ENCODE measurements around the gene CCDC40.
"Not testable (repeated sequence)": the region's sequence is repeated elsewhere in the genome, so short reads cannot be mapped to it uniquely, and the experiment has no call there.

Gene CCDC40

DNA sequence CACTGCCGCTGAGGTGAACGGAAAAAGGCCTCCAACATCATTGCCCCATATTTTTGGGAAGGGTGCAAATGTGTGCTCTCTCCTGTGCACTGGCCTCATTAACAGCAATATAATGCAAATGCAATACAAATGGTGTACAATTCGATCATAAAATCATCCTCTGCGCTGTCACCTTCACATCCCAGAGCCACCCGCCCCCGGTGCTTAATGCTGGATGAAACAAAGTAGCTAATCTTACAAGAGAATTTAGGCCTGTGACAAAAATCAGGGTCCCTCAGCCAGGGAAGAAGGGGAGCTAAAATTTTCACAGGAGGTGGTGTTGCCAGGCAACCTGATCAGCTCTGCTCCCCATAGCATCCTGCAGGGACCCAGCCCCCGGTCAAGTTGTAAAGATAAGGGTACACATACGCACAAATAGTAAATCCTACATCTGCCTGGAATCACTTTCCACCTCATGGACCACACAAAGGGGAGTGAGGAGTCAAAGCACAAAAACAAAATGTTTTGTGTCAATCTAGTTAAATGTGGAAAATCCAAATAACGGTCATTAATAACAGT, 3.7 kb upstream of the CCDC40 start:
- Mint-ChIP-seq H3K36me3 (ENCODE audit: insufficient read depth) (peaks cover 25% of the 10 kb centered on the region), H3K4me3 (no peak overlapping the region), H3K4me1 (ENCODE audit: low read depth in 2 of 2) (peaks cover 9 to 13% of the 10 kb centered on the region in 2 donors), H3K27ac (no peak overlapping the region), H3K27me3 (peaks cover 5 to 8% of the 10 kb centered on the region in 2 donors), H3K9me3 (no peaks in the 10 kb centered on the region)
- ATAC-seq (replicated peaks) (no peak), DNase-seq (no peak)

DNA sequence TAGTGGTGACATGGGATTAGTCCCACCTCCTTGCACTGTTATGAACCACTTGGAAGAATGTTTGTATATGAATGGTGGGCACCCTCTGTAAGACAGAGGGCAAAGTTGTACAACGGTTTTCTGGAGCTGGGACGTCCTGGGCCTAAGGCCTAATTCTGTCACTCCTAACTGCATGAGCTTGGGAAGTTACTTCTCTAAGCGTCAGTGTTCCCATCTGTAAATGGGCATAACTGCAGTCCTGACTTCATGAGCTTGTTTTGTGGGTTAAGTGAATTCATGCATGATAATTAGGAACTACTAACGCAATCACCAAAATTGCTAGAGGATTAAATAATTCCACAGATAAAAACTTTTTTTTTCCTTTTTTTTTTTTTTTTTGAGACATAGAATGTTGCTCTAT, 2.6 kb upstream of the CCDC40 start:
- no peaks in the 10 kb centered on the region for H3K9me3 Mint-ChIP-seq
- H3K36me3 Mint-ChIP-seq (ENCODE audit: insufficient read depth), result peaks cover 25% of the 10 kb centered on the region
- no peak for DNase-seq
- peaks cover 9 to 13% of the 10 kb centered on the region in 2 donors for H3K4me1 Mint-ChIP-seq (ENCODE audit: low read depth in 2 of 2)
- H3K27me3 Mint-ChIP-seq, result peaks cover 5 to 8% of the 10 kb centered on the region in 2 donors
- ATAC-seq (replicated peaks), result no peak
- H3K27ac Mint-ChIP-seq, result no peak overlapping the region
- H3K4me3 Mint-ChIP-seq, result peak overlapping the region in 1 of 2 donors; percentile 12

DNA sequence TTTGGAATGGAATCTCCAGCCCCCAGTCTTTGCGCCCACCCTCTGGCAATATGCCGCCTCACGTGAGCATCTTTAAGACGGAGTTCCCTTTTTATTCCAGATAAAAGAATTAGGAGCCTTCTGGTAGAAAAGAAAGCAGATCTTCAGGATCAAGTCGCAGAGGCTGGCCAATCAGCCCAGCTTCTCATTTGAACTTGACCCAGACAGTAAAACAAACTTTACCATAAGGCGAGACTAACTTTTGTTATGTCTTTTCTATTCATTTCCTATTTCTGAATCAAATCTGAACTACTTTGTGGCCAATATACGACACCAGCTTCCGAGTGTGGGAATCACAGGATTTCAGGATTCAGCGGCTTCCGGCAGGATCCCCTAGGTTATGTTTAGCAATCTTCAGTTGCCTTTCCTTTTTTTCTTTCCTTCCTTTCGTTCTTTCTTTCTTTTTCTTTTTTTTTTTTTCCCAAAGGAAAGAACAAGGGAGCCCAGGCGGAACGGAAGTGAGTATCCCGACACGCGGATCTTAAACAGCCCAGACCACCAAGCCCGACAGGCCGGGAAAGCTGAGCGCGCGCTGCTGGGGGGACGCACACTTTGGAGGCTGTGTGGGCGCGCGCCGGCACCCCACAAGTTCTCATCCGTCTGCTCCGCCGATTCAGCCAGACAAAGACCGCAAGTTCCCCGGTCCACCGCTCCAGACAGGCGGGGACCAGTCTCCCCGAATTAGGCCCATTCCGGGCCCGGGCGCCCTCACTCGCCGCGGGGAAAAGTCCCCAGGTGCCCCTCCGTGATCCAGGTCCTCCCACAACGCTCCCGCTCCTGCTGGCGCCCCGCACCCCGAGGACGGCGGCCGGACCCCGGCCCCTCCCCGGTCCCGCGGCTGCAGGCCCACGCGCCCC, 1.4 kb upstream of the CCDC40 start:
- peaks cover 9 to 13% of the 10 kb centered on the region in 2 donors for H3K4me1 Mint-ChIP-seq (ENCODE audit: low read depth in 2 of 2)
- peak; percentile 62 to 66 (median 64) for DNase-seq

DNA sequence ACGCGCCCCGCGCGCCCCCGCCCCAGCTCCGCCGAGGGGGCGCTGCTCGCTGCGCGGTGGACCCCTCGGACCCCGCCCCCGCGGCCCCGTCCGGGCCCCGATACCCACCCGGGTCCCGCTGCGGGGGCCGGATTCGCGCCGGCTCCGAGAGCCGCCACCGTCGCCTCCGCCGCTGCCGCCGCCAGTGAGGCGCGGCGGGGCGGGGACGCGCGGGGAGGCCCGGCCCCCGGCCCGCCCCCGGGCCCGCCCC, 830 bp upstream of the CCDC40 start, which contains the start of gene TBC1D16:
Gene TBC1D16, minus strand, starts transcription at position 186 of the 250 bp plus-strand sequence. CDS start 22,325 bp downstream, outside the sequence.
- DNase-seq, result no peak

More for the DNA sequence above, 1.4 kb upstream of the CCDC40 start:
- ATAC-seq (replicated peaks), result peak; percentile 61
- Mint-ChIP-seq H3K9me3 (no peaks in the 10 kb centered on the region), H3K27ac (peak overlapping the region; percentile 94 to 95), H3K27me3 (peaks cover 5 to 8% of the 10 kb centered on the region in 2 donors), H3K36me3 (ENCODE audit: insufficient read depth) (peaks cover 25% of the 10 kb centered on the region), H3K4me3 (peak overlapping the region; percentile 89 to 92)

DNA sequence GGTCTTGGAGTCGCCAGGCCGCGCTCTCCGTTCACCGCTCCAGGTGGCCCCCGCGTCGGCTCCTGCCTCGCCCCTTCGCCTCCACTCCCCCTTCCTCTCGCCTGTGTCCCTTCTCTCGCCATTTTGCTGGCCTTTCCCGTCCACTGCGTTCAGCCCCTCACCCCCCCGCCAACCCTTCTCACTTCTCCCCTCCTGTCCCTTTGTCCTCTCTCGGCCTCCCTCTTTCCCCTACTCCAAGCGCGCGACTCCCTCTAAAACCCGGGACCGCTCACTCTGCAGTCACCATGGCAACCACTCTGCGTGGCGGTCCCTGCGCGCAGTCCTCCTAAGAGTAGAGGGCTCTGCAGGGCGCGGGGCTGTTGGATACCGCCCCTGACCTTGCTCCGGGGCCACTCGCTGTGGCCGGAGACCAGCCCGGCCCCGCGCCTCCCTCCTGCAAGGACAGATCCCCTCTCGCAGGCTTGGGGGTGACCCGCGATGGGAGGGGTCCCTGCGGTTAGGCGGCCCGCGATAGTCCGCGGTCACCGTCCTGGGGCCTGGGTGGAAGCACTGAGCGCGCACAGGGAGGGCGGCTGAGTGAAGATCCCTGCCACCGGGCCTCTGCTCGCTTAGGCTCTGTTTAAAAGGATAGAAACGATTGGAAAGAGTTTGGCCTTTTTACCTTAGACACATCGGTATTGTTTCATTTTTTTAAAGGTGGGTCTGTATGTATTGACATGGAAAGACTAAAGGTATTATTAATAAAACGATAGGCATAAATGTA, 454 bp downstream of the CCDC40 start:
- peak; percentile 15 for ATAC-seq (replicated peaks)
- Mint-ChIP-seq H3K9me3 (no peaks in the 10 kb centered on the region), H3K27ac (peak overlapping the region; percentile 94 to 95), H3K36me3 (ENCODE audit: insufficient read depth) (peaks cover 25% of the 10 kb centered on the region), H3K4me1 (ENCODE audit: low read depth in 2 of 2) (peaks cover 9 to 13% of the 10 kb centered on the region in 2 donors), H3K27me3 (peaks cover 5 to 8% of the 10 kb centered on the region in 2 donors), H3K4me3 (peak overlapping the region; percentile 83)
- peak; percentile 5 to 38 (median 30) for DNase-seq

More for the DNA sequence above, 830 bp upstream of the CCDC40 start, which contains the start of gene TBC1D16:
- ATAC-seq (replicated peaks), result no peak
- H3K27ac Mint-ChIP-seq, result peak within 1 kb of the TSS; percentile 94 to 95
- peak within 1 kb of the TSS; percentile 89 to 92 for H3K4me3 Mint-ChIP-seq
- peaks cover 25% of the 10 kb centered on the region for H3K36me3 Mint-ChIP-seq (ENCODE audit: insufficient read depth)
- peaks cover 9 to 13% of the 10 kb centered on the region in 2 donors for H3K4me1 Mint-ChIP-seq (ENCODE audit: low read depth in 2 of 2)
- H3K9me3 Mint-ChIP-seq, result no peaks in the 10 kb centered on the region
- peaks cover 5 to 8% of the 10 kb centered on the region in 2 donors for H3K27me3 Mint-ChIP-seq

DNA sequence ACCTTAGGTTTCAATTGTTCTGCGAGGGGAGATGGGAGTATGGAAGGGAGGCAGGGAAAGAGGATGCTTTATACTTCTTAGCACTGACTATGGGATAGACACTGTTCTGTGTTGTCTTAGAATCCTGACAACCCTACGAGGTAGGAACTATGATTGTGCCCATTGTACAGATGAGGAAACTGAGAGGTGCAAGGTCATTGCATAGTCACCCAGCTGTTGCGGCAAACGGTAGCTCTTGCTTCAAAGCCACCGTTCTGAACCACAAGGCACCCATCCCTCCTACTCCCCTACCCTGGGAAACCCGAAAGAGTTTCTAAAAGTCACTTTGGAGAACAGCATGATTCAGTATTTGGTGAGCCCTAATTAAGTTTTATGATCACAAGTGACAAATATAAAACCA, 7.5 kb downstream of the CCDC40 start:
- Mint-ChIP-seq H3K36me3 (ENCODE audit: insufficient read depth) (no peaks in the 10 kb centered on the region), H3K4me1 (ENCODE audit: low read depth in 2 of 2) (no peaks in the 10 kb centered on the region), H3K4me3 (no peak overlapping the region), H3K9me3 (no peaks in the 10 kb centered on the region), H3K27ac (no peak overlapping the region), H3K27me3 (peaks cover 5 to 9% of the 10 kb centered on the region in 2 donors)
- DNase-seq, result no peak
- ATAC-seq (replicated peaks), result no peak

DNA sequence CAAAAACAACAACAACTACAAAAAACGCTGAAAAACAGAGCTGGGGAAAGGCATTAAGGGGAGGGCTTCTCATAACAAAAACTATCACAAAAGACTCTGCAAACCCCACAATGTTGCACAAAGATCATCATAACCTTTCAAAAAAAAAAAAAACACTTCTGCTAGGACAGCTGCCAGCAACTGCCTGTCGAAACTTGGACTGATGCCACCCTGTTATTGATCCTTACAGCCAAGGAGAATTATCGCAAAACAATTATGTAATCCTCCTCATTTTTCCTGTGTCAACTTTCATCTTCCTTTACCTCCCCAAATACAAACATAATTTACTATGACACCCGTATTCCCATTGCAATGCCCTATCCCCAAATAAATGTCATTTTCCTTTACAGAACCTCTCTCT, 9.3 kb downstream of the CCDC40 start:
- H3K4me1 Mint-ChIP-seq (ENCODE audit: low read depth in 2 of 2), result no peaks in the 10 kb centered on the region
- H3K27ac Mint-ChIP-seq, result no peak overlapping the region
- H3K4me3 Mint-ChIP-seq, result no peak overlapping the region
- no peak for DNase-seq
- ATAC-seq (replicated peaks), result no peak
- H3K9me3 Mint-ChIP-seq, result no peaks in the 10 kb centered on the region
- H3K27me3 Mint-ChIP-seq, result peaks cover 5 to 17% of the 10 kb centered on the region in 2 donors
- no peaks in the 10 kb centered on the region for H3K36me3 Mint-ChIP-seq (ENCODE audit: insufficient read depth)

DNA sequence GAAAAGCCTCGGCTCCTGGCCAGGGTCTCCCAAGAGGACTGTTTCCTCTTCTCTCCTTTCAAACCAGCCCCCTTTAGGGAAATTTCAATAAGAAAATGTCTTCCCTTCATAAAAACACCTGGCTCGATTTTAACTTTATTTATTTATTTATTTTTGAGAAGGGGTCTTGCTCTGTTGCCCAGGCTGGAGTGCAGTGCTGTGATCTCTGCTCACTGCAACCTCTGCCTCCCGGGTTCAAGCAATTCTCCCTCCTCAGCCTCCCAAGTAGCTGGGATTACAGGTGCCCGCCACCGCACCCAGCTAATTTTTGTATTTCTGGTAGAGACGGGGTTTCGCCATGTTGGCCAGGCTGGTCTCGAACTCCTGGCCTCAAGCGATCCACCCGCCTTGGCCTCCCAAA, 10.3 kb downstream of the CCDC40 start:
- H3K36me3 Mint-ChIP-seq (ENCODE audit: insufficient read depth), result not testable (repeated sequence)

DNA sequence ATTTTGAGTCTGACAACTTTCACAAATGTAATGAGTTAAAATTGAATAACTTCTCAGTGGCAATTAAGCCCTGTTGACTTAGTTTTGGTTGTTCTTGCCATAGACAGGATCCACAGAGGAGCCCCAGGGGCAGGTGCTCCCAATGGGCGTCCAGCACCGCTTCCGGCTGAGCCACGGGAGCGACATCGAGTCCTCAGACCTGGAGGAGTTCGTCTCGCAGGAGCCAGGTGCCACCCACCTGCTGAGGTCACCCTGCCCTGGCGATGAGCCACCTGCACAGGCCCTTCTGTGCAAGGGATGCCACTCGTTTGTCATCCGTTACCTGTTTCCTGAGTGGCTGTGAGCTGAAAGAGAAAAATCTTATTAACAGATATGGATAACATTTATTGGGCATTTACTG, 10.7 kb downstream of the CCDC40 start:
- H3K4me3 Mint-ChIP-seq, result no peak overlapping the region
- DNase-seq, result no peak
- no peaks in the 10 kb centered on the region for H3K9me3 Mint-ChIP-seq
- peaks cover 5 to 17% of the 10 kb centered on the region in 2 donors for H3K27me3 Mint-ChIP-seq
- no peak overlapping the region for H3K27ac Mint-ChIP-seq
- ATAC-seq (replicated peaks), result no peak
- no peaks in the 10 kb centered on the region for H3K4me1 Mint-ChIP-seq (ENCODE audit: low read depth in 2 of 2)
- H3K36me3 Mint-ChIP-seq (ENCODE audit: insufficient read depth), result no peaks in the 10 kb centered on the region

More for the DNA sequence above, 10.3 kb downstream of the CCDC40 start:
- ATAC-seq (replicated peaks); H3K27ac Mint-ChIP-seq; DNase-seq; H3K9me3 Mint-ChIP-seq; H3K4me1 Mint-ChIP-seq (ENCODE audit: low read depth in 2 of 2); H3K4me3 Mint-ChIP-seq: not testable (repeated sequence)
- H3K27me3 Mint-ChIP-seq, result peaks cover 5 to 17% of the 10 kb centered on the region in 2 donors

DNA sequence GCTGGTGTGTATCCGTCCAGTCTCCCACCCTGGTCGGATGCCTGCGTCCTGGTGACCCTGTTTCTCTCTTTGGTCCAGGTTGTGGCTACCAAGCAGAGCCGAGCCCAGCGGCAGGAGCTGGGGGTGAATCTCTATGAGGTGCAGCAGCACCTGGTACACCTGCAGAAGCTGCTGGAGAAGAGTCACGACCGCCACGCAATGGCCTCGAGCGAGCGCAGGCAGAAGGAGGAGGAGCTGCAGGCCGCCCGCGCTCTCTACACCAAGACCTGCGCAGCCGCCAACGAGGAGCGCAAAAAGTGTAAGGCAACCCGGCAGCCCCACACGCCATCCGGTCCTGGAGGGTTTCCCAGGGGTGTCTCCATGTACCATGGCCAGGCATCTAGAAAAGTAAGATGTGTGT, 13.5 kb downstream of the CCDC40 start:
- Mint-ChIP-seq H3K9me3 (no peaks in the 10 kb centered on the region), H3K4me1 (ENCODE audit: low read depth in 2 of 2) (no peaks in the 10 kb centered on the region), H3K27me3 (peaks cover 5 to 17% of the 10 kb centered on the region in 2 donors), H3K36me3 (ENCODE audit: insufficient read depth) (no peaks in the 10 kb centered on the region), H3K27ac (no peak overlapping the region), H3K4me3 (no peak overlapping the region)
- ATAC-seq (replicated peaks), result no peak
- DNase-seq, result no peak

DNA sequence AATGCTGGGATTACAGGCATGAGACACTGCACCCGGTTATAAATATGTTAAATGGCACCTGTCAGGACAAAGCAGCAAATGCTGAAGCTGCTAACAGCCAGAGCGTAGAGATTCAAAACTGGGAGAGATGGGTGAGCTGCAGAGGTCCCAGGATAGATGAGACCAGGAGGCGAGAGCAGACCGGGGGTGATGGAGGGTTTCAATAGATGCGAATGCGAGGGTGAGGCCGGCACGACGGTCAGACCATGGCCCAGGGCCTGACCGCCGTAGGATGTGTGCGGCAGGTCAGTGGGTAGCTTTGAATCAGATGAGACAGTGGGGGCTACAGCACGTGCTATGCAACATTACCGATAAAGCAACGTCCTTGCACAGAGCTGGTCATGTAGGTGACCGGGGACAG, 14.3 kb downstream of the CCDC40 start:
- Mint-ChIP-seq H3K4me3 (no peak overlapping the region), H3K4me1 (ENCODE audit: low read depth in 2 of 2) (no peaks in the 10 kb centered on the region), H3K9me3 (no peaks in the 10 kb centered on the region), H3K27ac (no peak overlapping the region), H3K36me3 (ENCODE audit: insufficient read depth) (no peaks in the 10 kb centered on the region), H3K27me3 (peaks cover 5 to 17% of the 10 kb centered on the region in 2 donors)
- no peak for DNase-seq
- no peak for ATAC-seq (replicated peaks)

DNA sequence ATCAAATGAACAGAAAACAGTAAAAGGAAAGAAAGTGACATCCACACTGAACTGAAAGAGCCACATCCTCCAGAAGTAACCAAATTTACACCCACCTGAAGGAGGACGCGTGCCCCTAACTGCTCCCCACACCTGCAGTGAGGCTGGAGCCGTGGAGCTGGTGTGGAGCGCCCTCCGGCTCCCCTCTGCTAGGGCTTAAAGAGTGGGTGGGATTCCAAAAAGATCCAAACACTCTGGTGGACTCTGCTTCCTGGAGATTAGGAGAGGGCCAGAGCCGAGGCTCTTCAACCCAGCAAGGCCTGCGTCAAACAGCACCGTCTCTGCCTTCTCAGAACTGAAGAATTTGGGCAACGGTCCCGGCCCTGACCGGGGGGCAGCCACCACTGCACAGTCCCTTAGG, 15.2 kb downstream of the CCDC40 start:
- Mint-ChIP-seq H3K4me3 (no peak overlapping the region), H3K36me3 (ENCODE audit: insufficient read depth) (no peaks in the 10 kb centered on the region), H3K9me3 (no peaks in the 10 kb centered on the region), H3K27me3 (peaks cover 0 to 17% of the 10 kb centered on the region in 2 donors), H3K4me1 (ENCODE audit: low read depth in 2 of 2) (no peaks in the 10 kb centered on the region), H3K27ac (no peak overlapping the region)
- DNase-seq (no peak), ATAC-seq (replicated peaks) (no peak)

DNA sequence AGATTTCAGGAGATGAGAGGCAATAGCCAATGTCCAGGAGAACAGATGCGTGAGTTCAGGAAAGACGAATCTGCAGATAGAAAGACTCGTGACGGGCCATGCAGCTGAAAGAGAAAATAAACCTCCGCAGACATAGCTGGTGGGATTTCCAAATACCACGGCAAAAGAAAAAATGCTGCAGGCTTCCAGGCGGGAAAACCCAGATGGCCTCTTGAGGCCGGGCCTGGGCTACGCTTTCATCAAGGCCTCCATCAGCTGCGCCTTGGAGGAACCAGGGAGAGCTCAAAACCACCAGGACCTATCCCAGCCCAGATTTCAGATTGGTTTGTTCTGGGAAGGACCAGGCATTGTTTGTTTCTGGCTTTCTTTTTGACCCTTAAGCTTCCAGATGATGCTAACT, 16.7 kb downstream of the CCDC40 start:
- Mint-ChIP-seq H3K4me3 (no peak overlapping the region), H3K27me3 (peaks cover 0 to 15% of the 10 kb centered on the region in 2 donors), H3K27ac (no peak overlapping the region), H3K36me3 (ENCODE audit: insufficient read depth) (no peaks in the 10 kb centered on the region), H3K4me1 (ENCODE audit: low read depth in 2 of 2) (no peaks in the 10 kb centered on the region), H3K9me3 (no peaks in the 10 kb centered on the region)
- ATAC-seq (replicated peaks) (no peak), DNase-seq (no peak)
